Measurements from ENCODE around the gene CBLN3.

CBLN3 gene

DNA sequence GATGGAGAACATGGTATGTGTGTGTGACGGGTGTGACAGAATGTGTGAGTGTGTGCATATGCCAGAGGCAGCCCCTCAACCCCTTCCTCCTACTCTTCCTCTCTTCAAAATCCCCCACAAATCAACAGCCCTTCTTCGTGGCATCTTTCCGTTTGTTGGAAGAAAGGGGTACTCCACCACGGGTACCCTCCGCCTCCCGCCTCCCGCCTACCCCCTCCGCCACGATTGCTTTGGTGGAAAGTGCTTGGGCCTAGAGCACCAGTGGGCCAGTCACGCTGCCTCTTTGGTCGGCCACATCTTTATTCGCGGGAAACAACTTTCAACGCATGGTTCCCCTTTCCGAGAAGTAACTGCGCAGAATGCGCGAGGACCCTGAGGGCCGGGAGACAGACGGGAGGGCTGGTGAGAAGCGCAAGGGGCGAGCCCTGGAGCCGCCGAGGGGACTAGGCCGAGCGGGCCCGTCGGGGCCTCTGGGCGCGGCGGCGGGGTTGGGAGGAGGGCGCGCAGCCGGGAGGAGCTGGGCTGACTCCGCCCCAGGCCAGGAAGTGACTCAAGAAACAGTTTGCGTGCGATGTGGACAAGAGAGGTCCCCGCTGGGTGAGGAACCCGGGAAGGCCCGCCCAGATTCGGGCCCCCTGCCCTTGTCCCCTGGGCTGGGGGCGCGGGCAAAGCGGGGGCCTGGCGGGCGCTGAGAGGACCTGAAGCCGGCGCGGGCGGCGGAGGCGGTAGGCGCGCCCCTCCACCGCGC is at the start of gene CBLN3, which contains the start of gene KHNYN (continued):
- TF ChIP-seq ZNF785 (tag by site-specific recombination; IDR thresholded peaks at IDR 0.05) = no peak
- no peak for TF ChIP-seq GLI2 (tag by site-specific recombination; IDR thresholded peaks at IDR 0.05; ENCODE audit: borderline replicate concordance, low read depth)
- TF ChIP-seq, protein P1, sequence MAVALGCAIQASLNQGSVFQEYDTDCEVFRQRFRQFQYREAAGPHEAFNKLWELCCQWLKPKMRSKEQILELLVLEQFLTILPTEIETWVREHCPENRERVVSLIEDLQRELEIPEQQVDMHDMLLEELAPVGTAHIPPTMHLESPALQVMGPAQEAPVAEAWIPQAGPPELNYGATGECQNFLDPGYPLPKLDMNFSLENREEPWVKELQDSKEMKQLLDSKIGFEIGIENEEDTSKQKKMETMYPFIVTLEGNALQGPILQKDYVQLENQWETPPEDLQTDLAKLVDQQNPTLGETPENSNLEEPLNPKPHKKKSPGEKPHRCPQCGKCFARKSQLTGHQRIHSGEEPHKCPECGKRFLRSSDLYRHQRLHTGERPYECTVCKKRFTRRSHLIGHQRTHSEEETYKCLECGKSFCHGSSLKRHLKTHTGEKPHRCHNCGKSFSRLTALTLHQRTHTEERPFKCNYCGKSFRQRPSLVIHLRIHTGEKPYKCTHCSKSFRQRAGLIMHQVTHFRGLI (tag by site-specific recombination; IDR thresholded peaks at IDR 0.05) = 0 out of 2 replicates have a peak, but pooled peaks have one; percentile 32
- TF ChIP-seq, protein P2, sequence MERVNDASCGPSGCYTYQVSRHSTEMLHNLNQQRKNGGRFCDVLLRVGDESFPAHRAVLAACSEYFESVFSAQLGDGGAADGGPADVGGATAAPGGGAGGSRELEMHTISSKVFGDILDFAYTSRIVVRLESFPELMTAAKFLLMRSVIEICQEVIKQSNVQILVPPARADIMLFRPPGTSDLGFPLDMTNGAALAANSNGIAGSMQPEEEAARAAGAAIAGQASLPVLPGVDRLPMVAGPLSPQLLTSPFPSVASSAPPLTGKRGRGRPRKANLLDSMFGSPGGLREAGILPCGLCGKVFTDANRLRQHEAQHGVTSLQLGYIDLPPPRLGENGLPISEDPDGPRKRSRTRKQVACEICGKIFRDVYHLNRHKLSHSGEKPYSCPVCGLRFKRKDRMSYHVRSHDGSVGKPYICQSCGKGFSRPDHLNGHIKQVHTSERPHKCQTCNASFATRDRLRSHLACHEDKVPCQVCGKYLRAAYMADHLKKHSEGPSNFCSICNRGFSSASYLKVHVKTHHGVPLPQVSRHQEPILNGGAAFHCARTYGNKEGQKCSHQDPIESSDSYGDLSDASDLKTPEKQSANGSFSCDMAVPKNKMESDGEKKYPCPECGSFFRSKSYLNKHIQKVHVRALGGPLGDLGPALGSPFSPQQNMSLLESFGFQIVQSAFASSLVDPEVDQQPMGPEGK (tag by site-specific recombination; IDR thresholded peaks at IDR 0.05) = peak; percentile 74; the same call in 1 of the 2 replicates
- TF ChIP-seq, protein P3, sequence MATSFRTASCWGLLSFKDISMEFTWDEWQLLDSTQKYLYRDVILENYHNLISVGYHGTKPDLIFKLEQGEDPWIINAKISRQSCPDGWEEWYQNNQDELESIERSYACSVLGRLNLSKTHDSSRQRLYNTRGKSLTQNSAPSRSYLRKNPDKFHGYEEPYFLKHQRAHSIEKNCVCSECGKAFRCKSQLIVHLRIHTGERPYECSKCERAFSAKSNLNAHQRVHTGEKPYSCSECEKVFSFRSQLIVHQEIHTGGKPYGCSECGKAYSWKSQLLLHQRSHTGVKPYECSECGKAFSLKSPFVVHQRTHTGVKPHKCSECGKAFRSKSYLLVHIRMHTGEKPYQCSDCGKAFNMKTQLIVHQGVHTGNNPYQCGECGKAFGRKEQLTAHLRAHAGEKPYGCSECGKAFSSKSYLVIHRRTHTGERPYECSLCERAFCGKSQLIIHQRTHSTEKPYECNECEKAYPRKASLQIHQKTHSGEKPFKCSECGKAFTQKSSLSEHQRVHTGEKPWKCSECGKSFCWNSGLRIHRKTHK (tag by site-specific recombination; IDR thresholded peaks at IDR 0.05) = no peak
- TF ChIP-seq, protein P4, sequence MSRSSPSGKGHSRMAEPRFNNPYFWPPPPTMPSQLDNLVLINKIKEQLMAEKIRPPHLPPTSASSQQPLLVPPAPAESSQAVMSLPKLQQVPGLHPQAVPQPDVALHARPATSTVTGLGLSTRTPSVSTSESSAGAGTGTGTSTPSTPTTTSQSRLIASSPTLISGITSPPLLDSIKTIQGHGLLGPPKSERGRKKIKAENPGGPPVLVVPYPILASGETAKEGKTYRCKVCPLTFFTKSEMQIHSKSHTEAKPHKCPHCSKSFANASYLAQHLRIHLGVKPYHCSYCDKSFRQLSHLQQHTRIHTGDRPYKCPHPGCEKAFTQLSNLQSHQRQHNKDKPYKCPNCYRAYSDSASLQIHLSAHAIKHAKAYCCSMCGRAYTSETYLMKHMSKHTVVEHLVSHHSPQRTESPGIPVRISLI (tag by site-specific recombination; IDR thresholded peaks at IDR 0.05) = no peak
- TF ChIP-seq ZNF677 (tag by site-specific recombination; IDR thresholded peaks at IDR 0.05) = no peak
- TF ChIP-seq ZNF629 (tag by site-specific recombination; IDR thresholded peaks at IDR 0.05) = peak; percentile 73
- TF ChIP-seq YY1 (tag by site-specific recombination; IDR thresholded peaks at IDR 0.05) = no peak
- TF ChIP-seq SP3 (tag by site-specific recombination; IDR thresholded peaks at IDR 0.05) = peak; percentile 72
- TF ChIP-seq KLF7 (tag by site-specific recombination; IDR thresholded peaks at IDR 0.05; ENCODE audit: borderline replicate concordance) = peak; percentile 54; the same call in 1 of the 2 replicates
- TF ChIP-seq ZNF274 (IDR thresholded peaks at IDR 0.05; ENCODE audit: low read length) = no peak
- no peak for TF ChIP-seq ZNF274 (tag by site-specific recombination; IDR thresholded peaks at IDR 0.05; ENCODE audit: borderline replicate concordance)
- TF ChIP-seq, protein P5, sequence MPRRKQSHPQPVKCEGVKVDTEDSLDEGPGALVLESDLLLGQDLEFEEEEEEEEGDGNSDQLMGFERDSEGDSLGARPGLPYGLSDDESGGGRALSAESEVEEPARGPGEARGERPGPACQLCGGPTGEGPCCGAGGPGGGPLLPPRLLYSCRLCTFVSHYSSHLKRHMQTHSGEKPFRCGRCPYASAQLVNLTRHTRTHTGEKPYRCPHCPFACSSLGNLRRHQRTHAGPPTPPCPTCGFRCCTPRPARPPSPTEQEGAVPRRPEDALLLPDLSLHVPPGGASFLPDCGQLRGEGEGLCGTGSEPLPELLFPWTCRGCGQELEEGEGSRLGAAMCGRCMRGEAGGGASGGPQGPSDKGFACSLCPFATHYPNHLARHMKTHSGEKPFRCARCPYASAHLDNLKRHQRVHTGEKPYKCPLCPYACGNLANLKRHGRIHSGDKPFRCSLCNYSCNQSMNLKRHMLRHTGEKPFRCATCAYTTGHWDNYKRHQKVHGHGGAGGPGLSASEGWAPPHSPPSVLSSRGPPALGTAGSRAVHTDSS (tag by site-specific recombination; IDR thresholded peaks at IDR 0.05) = peak; percentile 70; the same call in 1 of the 2 replicates
- TF ChIP-seq KLF10 (tag by site-specific recombination; IDR thresholded peaks at IDR 0.05) = peak; percentile 69; the same call in 1 of the 2 replicates
- 0 out of 2 replicates have a peak, but pooled peaks have one; percentile 24 for TF ChIP-seq IKZF3 (tag by site-specific recombination; IDR thresholded peaks at IDR 0.05)
- TF ChIP-seq SALL2 (tag by site-specific recombination; IDR thresholded peaks at IDR 0.05; ENCODE audit: borderline replicate concordance) = no peak
- TF ChIP-seq, protein P6, sequence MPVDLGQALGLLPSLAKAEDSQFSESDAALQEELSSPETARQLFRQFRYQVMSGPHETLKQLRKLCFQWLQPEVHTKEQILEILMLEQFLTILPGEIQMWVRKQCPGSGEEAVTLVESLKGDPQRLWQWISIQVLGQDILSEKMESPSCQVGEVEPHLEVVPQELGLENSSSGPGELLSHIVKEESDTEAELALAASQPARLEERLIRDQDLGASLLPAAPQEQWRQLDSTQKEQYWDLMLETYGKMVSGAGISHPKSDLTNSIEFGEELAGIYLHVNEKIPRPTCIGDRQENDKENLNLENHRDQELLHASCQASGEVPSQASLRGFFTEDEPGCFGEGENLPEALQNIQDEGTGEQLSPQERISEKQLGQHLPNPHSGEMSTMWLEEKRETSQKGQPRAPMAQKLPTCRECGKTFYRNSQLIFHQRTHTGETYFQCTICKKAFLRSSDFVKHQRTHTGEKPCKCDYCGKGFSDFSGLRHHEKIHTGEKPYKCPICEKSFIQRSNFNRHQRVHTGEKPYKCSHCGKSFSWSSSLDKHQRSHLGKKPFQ (tag by site-specific recombination; IDR thresholded peaks at IDR 0.05) = 0 out of 2 replicates have a peak, but pooled peaks have one; percentile 29
- TF ChIP-seq ZNF561 (tag by site-specific recombination; IDR thresholded peaks at IDR 0.05; ENCODE audit: borderline replicate concordance) = peak; percentile 80; the same call in 1 of the 2 replicates
- TF ChIP-seq ZBTB8A (tag by site-specific recombination; IDR thresholded peaks at IDR 0.05) = peak; percentile 99
- no peak for TF ChIP-seq ZNF202 (tag by site-specific recombination; IDR thresholded peaks at IDR 0.05; ENCODE audit: borderline replicate concordance)
- no peak for TF ChIP-seq ZNF112 (tag by site-specific recombination; IDR thresholded peaks at IDR 0.05)
- peak; percentile 54; the same call in 1 of the 2 replicates for TF ChIP-seq KLF1 (tag by site-specific recombination; IDR thresholded peaks at IDR 0.05)
- TF ChIP-seq HOXC10 (CRISPR knock-in tag; IDR thresholded peaks at IDR 0.05) = no peak
- no peak for TF ChIP-seq ZNF175 (tag by site-specific recombination; IDR thresholded peaks at IDR 0.05)
- peak; percentile 62; the same call in 1 of the 2 replicates for TF ChIP-seq KLF8 (tag by site-specific recombination; IDR thresholded peaks at IDR 0.05)
- TF ChIP-seq, protein P7, sequence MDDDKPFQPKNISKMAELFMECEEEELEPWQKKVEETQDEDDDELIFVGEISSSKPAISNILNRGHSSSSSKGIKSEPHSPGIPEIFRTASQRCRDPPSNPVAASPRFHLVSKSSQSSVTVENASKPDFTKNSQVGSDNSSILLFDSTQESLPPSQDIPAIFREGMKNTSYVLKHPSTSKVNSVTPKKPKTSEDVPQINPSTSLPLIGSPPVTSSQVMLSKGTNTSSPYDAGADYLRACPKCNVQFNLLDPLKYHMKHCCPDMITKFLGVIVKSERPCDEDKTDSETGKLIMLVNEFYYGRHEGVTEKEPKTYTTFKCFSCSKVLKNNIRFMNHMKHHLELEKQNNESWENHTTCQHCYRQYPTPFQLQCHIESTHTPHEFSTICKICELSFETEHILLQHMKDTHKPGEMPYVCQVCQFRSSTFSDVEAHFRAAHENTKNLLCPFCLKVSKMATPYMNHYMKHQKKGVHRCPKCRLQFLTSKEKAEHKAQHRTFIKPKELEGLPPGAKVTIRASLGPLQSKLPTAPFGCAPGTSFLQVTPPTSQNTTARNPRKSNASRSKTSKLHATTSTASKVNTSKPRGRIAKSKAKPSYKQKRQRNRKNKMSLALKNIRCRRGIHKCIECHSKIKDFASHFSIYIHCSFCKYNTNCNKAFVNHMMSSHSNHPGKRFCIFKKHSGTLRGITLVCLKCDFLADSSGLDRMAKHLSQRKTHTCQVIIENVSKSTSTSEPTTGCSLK (tag by site-specific recombination; IDR thresholded peaks at IDR 0.05) = no peak
- TF ChIP-seq ZNF121 (tag by site-specific recombination; IDR thresholded peaks at IDR 0.05) = peak; percentile 74; the same call in 1 of the 2 replicates
